HG03342 (cell line): ENCODE data around the gene ERCC2.

ENCODE experiments used
- ATAC-seq: cut with Tn5 transposase; IDR thresholded peaks from one replicate; pipeline ENCODE4 v1.9.1; 2021; ENCODE audit warnings: mild to moderate bottlenecking, moderate library complexity; ENCODE audit not compliant: unreplicated experiment

The ERCC2 gene

GRCh38 chr19:45402298-45403061 is 32.1 kb upstream of the ERCC2 start:
- ATAC-seq, result no peak

GRCh38 chr19:45401815-45402214 is 31.4 kb upstream of the ERCC2 start:
- no peak for ATAC-seq

DNA sequence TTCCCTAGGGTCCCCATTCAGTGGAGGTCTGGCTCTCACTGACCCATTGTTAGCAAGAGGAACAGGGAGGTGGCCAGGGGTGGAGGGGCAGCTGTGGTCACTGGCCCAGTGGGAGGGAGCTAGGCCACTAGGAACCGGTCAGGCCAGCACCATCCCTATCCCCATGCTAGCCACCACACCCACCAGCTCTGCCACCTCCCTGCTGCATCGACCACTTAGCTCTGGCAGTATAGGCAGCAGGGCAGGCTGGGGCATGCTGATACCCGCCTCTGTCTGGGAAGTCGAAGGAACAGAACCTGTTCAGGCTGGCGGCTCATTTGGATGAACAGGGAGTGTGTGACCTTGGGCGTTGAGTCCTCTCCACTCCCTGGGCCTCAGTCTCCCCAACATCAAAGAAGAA is 29.8 kb upstream of the ERCC2 start:
- no peak for ATAC-seq

- no peak for ATAC-seq
These were observed 25.6 kb upstream of the ERCC2 start for GRCh38 chr19:45395821-45396617.

- ATAC-seq, result no peak
These were observed 21.7 kb upstream of the ERCC2 start for GRCh38 chr19:45391871-45392665.

DNA sequence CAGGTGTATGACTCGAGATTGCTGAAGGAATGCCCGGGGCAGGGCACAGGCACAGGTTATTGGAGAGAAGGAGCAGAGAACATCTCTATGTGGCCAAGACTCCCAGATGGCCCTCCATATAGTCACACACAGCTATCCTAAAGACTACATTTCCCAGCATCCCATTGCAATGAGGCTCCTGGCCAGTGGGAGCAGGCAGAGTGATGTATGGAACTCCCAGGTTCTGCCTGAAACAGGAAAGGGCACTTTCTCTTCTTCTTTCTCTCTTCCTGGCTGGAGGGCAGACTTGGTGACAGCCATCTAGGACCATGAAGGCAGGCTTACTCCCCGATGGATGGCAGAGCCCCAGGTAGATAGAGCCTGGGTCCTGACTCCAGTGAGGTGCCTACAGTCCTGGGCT is 21.0 kb upstream of the ERCC2 start:
- no peak for ATAC-seq

- ATAC-seq, result no peak
These were observed 15.2 kb upstream of the ERCC2 start for GRCh38 chr19:45385392-45386221.

DNA sequence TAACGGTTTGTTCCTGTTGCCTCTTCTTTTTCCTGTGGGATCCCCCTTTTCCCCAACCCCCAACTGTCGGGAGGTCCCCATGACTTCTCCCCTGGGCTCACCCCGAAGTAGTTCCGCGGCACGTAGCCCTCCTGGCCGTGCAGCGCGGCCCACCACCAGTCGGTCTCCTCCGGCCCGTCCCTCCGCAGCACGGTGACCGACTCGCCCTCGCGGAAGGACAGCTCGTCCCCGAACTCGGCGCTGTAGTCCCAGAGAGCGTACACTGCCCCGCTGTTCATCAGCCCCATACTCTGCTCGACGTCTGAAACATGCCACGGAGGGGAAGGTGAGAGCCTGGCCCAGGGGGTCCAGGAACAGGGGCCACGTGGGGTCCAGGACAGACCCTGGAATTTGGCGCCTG is 12.1 kb upstream of the ERCC2 start:
- ATAC-seq, result no peak

DNA sequence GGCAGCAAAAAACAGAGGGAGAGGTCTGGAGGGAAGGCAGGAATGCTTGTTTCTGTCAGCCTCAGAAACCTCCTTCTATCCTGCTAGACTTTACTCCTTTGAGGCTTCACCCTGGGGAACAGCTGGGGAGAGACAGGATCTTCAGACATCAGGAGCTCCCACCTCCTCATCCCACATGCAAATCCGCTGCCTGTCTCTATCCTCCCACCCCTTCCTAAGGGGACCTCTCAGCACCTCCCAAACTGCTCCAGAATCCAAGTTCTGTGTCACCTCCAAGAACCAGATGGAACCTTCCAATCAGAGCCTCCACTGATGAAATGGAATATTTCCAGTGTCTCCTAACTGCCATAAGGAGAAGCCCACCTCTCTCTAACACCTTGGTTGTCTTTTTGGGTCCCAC is 9.7 kb upstream of the ERCC2 start:
- ATAC-seq, result no peak

GRCh38 chr19:45376045-45376724 is 5.8 kb upstream of the ERCC2 start:
- no peak for ATAC-seq

GRCh38 chr19:45368737-45369340 is 1.5 kb downstream of the ERCC2 start:
- ATAC-seq, result no peak

DNA sequence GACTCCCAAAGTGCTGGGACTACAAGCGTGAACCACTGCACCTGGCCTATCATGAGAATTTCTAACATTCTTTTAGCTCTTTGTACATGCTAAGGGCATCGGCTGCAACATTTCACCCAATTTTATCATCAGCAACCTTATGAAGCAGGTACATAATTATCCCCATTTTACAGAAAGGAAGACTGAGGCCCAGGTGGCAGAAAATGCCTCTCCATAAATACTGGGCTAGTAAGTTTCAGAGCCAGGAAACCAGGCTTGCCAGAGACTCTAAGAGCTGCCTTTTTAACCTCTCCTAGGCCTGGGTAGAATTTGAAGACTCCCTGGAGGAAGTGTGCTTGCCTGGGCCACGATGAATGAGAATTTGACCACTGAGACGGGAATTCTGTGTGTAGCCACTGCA is 2.2 kb downstream of the ERCC2 start:
- ATAC-seq, result no peak

- ATAC-seq, result no peak
These were observed 5.7 kb downstream of the ERCC2 start for GRCh38 chr19:45364696-45365095.

DNA sequence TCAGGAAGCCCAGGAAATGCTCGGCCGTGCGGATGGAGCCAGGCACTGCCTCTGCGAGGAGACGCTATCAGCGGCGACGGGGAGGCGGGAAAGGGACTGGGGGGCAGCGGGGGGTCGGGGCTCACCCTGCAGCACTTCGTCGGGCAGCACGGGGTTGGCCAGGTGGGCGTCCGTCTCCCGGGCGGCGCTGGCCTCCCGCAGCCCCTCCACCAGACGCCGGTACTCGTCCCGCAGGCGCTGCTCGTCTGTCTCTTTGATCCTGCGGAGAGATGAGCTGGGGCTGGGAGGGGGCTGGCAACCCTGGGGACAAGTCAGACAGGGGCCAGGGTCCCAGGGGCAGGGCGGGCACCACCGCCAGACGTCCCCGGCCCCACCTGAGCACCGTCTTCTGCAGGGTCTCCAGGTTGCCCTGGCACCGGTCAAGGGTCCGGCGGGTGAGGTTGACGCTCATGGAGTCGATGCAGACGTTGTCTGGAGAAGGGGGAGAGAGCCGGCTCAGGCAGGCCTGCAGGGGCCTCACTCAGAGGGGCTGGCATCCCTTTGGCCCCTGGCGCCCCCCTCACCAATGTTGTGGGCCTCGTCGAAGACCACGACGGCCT is 6.4 kb downstream of the ERCC2 start:
- ATAC-seq, result no peak

DNA sequence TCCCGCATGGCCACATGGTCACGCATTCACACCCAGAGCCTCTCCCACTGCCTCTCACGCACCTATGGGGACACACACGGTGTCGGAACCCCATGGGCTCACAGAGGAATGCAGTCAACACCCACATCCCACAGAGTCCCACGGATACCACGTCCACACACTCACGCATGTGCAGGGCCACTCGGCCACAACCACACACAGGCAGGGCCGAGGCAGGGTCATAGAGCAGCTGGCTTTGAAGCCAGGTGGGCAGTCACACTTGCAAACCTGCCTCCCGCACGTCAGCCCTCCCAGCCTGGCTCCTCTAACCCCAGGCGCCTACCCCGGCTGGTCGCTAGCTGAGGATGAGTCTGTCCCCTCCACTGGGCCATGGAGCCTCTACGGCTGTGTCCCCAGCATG is 8.1 kb downstream of the ERCC2 start:
- ATAC-seq, result no peak

DNA sequence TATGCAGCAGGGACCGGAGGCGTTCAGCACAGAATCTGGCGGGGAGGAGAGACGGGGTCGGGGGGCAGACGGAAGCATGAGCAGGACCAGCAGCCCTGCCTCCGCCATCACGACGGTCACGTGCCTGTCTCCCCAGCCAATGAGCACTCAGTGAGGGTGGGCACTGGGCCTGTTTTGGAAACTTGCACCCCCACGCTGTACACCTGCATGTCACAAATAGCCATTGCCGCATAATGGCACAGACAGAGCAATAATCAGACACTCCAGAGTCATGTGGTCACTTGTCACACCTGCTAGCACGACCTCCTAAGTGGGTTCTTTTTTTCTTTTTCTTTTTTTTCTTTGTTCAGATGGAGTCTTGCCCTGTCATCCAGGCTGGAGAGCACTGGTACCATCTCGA is 8.8 kb downstream of the ERCC2 start:
- no peak for ATAC-seq

DNA sequence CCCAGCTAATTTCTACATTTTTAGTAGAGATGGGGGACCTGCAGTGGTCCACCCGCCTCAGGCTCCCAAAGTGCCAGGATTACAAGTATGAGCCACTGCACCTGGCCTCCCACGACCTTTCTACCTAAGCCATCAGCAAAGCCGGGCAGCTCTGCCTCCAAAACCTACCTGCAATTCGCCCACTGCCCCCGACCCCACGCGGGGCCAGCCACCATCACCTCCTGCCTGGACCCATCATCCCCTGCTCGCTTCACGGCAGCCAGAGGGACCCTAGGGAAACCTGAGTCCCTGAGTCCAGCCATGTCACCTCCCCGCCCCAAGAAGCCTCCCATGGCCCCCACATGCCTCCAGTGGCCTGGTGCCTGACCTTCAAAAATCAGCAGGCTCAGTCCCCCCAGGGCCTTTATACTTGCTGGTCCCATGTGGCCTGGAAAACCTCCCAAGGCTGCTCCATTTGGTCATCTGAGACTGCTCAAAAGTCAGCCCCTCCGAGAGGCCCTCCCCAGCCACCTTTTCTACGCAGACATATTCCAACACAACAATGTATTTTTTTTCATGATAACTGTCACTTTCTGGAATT is 12.1 kb downstream of the ERCC2 start:
- ATAC-seq, result no peak

GRCh38 chr19:45357445-45357783 is 13.0 kb downstream of the ERCC2 start:
- ATAC-seq, result no peak
